Measurements from ENCODE around the gene C3orf62.
"Not testable (repeated sequence)": the region's sequence is repeated elsewhere in the genome, so short reads cannot be mapped to it uniquely, and the experiment has no call there.

The C3orf62 gene

DNA sequence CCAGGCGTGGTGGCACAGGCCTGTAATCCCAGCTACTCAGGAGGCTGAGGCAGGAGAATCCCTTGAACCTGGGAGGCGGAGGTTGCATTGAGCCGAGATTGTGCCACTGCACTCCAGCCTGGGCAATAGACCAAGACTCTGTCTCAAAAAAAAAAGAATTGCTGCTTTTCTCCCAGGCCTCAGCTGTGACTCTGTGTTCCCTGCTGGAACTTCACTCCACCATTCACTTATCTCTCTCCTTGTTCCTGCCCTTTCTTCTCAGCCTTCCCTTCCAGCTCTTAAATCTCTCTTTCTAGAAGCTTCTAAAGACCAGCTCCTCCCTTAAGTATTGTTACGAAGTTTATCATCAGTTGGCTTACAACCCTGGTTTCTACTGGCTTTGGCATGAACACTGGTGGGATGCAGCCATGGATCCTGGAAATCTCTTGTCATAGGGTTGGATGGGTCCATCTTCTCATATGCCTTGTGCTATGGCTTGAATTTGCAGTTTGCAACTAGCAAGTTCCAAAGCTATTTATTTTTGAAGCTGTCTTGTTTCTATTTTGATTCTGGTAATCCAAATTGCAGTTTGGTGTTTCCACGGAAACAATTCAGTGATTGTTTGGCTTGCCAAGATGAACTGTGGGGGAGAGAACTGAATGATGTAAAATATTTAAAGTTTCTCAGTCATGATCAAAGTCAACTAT, 10.5 kb downstream of the C3orf62 start:
- no peak for DNase-seq

DNA sequence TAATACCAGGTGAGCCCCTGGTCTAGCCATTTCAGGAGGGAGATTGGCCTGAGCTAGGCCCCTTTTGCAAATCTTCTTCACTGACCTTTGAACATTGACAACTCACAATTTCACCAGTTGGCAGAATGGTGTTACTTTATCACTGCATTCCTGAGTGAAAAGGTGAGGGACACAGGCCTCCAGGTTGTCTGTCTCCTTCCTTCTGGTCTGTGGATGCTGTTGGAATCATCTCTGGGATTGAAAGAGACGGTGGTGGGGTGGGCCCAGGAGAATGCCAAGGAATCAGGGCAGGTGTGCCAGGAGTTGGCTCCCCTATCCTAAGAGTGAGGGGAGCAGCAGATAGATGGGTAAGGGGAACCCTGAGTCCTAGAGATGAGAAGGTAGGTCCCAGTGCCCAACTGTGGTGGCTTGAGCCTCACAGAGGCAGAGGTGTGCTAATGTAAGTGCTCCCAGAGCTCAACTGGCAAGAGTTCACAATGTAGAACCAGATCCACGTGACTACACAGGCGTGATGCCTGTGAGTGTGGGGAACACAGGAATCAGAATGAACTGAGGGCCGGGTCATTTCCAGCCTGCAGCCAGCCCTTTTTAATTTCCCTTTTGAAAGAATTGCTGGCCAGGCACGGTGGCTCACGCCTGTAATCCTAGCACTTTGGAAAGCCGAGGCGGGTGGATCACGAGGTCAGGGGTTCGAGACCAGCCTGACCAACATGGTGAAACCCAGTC, 11.2 kb downstream of the C3orf62 start:
- no peak for DNase-seq

DNA sequence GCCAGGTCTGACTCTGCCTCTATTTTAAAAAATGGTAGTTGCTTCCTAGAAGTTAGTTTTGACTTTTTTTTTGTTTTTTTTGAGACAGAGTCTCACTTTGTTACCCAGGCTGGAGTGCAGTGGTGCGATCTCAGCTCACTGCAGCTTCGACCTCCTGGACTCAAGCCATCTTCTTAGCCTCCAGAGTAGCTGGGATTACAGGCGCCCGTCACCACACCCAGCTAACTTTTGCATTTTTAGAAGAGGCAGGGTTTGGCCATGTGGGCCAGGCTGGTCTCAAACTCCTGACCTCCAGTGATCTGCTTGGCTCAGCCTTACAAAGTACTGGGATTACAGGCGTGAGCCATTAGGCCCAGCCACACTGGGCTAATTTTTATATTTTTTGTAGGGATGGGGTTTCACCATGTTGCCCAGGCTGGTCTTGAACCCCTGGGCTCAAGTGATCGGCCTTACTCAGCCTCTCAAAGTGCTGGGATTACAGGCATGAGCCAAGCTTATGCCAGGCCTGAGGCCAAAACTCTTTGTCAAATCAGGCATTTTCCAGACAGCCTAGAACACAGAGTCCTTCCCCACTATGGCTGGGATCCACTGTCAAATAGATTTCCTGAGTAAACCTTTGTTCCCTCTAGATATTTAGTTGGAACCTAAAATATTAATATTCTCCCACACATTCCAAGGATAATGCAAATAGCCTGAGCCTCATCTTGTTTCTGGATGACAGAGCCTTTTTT, 13.7 kb downstream of the C3orf62 start:
- DNase-seq: no peak

DNA sequence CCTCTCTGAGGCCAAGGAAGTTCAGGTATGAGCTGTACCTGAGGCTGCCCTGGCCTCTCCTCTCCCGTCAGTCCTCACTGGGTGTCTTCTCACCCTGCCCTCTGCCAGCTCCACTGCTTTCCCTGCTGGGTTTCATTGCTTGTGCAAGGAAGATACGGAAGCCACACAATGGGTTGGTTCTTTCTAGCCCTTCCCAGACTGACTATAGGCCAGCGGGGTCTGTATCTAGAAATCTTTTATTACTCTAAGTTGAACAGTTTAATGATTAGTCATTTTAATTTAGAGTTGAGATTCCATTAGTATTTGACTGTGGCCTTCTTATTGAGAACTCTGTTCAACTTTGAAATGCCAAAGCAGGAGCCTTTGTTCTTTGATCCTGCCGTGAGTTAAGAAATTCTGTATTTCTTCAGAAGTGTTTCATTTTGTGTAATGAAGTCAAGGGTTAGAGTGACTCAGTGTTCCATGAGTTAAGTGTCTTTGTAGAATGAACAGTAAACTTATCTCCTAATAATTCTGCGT, 16.2 kb downstream of the C3orf62 start:
- DNase-seq: no peak

DNA sequence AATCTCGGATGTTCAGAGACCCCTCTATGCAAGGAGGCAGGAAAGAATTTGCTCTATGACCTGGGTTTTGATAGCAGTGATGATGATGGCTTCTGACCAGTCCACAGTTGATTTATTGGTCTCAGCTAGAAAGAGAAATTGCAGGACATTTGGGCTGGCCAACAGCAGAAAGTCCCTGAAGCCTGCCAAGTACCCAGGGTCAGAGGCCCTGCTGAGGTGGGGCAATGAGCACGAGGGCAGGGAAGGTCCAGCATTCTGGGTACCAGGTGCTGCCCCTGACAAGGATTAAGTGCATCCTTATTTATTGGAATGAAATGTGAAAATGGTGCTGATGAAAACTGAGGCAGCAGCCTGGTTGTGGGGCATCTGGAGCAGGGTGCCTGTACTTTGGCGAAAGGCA, 19.8 kb downstream of the C3orf62 start:
- no peak for DNase-seq

DNA sequence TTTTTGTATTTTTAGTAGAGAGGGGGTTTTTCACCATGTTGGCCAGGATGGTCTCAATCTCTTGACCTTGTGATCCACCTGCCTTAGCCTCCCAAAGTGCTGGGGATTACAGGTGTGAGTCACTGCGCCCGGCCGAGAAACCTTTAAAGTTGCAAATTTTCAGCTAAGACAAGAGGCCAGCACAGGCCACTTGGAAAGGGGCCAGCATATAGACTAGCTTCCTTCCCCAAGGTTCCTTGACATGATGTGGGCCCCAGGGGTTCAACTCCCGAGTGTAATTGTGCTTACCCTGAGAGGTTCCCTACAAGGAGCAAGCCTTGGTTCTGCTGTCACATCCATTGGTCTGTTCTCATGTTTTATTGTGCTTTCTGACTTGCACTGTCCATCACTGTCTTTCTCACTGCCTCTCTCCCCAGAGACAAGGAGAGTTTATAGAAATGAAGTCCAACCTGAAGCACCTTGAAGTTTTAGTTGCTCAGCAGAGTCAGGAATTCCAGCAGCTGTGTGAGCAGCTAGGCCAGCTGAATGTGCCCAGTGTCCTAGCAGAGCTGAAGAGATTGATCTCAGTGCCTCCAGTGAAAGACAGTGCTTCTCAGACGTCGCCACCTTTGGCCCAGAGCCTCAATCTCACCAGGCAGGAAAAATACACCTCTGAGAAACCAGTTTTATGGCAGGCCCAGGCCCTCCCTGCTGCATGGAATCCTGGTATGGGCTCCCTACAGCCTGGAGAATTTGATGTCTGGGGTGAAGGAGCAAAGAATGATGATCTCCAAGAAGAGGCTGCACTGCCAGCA, 21.1 kb downstream of the C3orf62 start:
- no peak for DNase-seq

DNA sequence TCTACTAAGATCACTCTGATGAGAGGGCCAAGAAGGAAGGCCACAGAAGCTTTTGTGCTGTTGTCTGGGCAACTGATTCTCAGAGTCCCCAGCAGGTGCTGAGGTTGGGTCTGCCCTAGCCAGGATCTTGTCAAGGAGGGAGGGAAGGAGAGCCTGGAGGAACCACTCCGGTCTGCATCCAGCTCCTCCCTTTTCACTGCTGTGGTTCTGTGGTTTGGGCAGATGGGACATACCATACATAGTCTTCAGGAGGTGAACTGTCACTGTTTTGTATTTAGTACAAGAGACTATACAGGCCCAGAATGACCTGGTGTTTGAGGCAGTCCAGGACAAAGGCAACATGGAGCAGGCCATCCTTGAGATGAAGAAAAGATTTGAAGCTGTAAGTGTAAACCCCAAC, 21.9 kb downstream of the C3orf62 start:
- DNase-seq: no peak

DNA sequence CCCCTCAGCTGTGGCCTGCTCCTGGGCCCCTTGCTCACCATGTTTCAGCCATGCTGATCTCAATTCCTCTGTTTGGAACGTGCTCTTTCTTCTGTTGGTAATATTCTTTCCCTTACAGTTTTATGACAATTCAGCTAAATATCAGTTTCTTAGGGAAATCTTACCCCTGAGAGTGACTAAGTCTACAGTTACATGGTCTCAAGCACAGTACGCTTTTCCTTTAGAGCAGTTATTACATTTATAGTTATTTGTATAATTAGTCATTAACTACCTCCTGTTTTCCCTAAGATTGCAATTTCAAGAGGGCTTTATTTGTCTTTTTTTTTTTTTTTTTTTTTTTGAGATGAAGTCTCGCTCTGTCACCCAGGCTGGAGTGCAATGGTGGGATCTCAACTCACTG, 23.5 kb downstream of the C3orf62 start:
- no peak for DNase-seq

DNA sequence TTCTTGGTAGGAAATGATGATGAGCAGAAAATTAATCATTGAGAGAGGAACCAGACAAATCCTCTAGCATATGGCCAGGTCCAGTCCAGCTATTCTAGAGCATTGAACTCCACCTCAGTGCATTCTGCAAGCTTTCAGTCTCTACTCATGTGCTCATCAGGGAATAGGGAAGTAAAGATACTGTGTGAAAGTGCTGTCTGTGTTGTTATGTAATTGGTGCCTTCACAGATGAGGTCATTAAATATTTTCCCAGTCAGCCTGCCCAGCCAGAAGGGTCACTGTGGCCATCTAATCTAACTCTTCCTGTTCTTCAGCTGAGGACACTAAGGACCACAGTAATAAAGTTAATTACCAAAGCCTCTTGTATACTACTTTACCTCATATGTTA, 28.2 kb downstream of the C3orf62 start:
- DNase-seq: no peak

DNA sequence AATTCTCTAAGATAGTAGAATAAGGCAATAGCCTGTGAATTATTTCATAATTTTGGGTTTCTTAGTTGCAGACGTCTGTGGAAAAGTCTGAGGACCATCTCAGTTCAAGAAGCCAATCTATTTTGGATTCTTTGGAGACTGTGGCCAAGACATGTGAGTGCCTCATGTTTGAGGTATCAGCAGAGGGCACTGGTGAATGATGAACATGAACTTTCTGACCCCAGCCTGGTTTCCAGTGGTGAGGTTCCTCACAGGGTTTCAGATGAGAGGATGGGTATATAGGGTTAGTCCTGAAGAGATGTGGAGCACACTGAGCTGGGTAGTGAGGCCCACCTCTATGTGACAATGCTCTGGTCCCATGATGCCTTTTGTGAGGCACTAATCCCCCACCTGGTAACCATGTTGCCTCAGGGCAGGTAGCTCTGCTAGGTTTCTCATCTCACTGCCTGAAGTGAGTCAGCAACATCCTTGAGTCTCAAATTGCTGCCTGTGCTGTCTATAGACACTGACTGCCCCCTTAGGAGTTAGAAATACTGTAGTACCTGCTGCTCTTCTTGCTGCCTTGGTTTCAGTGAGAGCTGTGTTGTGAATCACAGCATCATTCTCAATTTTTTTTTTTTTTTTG, 32.3 kb downstream of the C3orf62 start:
- no peak for DNase-seq

DNA sequence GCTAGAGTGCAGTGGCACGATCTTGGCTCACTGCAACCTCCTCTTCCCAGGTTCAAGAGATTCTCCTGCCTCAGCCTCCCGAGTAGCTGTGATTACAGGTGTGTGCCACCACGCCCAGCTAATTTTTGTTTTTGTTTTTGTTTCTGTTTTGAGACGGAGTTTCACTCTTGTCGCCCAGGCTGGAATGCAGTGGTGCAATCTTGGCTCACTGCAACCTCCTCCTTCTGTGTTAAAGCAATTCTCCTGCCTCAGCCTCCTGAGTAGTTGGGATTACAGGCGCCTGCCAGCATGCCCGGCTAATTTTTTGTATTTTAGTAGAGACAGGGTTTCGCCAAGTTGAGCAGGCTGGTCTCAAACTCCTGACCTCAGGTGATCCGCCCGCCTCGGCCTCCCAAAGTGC, 36.9 kb downstream of the C3orf62 start:
- DNase-seq: not testable (repeated sequence)

DNA sequence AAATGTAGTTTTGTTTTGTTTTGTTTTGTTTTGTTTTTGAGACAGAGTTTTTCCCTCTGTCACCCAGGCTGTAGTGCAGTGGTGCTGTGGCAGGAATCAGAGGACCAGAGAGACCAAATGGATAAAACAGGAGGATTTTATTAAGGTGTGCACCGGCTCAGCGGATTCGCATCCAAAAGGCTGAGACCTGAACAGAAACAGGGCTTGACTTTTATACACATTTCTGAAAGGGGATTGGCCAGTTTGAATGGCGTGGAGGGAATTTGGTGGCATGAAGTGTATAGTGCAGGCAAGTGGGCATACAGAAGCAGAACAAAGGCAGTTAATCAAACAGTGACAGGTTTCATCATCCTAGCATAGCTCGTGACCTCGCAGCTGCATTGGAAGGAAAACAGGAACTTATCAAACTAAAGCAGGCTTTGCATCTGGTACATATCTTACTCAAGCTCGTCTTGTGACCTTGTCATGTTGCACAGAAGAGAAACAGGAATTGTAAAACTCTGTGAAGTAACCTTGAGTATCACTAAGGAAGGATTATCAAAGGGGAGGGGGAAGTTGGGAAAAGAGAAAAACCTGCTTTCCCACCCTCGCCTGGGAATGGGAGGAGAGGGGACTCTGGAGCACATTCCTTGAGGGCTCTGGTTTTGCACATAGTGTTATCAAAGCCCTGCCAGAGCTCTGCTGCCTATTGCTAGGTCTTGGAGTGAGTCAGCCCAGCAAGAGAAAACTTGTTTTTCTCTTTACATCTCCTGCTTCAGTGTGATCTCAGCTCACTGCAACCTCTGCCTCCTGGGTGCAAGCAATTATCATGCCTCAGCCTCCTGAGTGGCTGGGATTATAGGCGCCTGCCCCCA, 38.5 kb downstream of the C3orf62 start:
- no peak for DNase-seq

DNA sequence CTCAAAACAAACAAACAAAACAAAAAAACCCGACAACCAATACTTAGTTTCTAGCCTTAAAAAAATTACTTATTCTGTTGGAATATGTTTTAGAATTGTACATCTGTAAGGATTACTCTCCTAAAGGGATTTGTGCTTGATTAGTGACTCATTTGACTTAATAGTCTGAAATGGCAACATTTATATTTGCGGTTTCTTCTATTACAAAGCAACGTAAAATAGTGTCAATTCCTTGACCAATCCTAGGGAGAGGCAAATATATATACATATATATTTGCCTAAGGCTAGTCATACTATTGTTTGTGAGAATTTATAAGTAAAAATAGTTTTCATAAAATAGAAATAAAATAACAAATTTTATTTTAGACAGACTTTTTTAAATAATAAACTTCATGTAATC, 39.7 kb downstream of the C3orf62 start:
- no peak for DNase-seq

DNA sequence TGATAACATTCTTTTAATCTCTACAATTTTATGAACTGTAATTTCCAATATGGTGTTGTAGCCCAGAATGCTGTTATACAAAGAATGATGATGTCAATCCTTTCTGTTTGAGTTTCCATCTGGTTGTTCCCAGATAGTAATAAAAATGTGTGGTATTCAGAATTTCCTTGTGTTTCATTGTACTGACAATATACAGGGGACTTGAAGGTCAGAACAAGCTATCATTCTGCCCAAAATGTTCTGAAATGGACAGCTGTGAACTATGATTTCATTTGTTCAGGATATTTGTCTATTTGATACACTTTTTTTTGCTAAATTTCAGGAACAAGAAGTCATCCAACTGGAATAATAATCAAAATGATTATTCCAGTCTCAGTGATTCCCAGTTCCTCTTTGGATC, 40.8 kb downstream of the C3orf62 start:
- DNase-seq: no peak

DNA sequence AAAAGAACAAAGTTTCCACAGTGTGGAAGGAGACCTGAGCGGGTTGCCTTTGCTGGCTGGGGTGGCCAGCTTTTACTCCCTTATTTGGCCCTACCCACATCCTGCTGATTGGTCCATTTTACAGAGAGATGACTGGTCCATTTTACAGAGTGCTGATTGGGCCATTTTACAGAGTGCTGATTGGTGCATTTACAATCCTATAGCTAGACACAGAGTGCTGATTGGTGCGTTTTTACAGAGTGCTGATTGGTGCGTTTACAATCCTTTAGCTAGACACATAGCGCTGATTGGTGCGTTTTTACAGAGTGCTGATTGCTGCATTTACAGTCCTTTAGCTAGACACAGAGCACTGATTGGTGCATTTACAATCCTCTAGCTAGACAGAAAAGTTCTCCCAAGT, 48.2 kb downstream of the C3orf62 start:
- DNase-seq: not testable (repeated sequence)

DNA sequence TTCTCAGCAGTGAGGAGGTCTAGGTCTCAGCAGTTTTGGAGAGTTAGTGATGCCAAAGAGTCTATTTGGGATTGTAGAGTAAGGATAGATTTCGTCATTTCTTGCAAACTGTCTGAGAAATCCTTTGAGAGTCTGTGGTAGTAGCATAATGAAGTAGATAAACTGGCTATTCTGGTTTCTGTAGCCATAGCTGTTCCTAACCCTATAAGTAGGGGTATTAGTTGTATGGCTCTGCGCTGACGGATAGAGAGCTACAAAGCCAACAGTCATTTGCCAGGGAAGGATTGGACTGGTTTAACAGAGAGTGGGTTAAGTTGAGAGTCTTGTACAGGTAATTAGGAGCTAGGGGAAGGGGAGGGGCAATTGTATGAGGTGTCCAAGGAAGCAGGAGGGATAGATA, 55.0 kb downstream of the C3orf62 start:
- no peak for DNase-seq

DNA sequence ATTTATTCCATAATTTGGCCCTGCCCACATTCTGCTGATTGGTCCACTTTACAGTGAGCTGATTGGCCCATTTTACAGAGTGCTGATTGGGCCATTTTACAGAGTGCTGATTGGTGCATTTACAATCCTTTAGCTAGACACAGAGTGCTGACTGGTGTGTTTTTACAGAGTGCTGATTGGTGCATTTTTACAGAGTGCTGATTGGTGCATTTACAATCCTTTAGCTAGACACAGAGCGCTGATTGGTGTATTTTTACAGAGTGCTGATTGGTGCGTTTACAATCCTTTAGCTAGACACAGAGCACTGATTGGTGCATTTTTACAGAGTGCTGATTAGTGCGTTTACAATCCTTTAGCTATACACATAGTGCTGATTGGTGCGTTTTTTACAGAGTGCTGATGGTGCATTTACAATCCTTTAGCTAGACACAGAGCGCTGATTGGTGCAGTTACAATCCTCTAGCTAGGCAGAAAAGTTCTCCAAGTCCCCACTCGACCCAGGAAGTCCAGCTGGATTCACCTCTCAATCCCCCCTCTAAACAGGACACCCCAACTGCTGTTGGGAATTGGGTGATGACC, 56.0 kb downstream of the C3orf62 start:
- DNase-seq: not testable (repeated sequence)

DNA sequence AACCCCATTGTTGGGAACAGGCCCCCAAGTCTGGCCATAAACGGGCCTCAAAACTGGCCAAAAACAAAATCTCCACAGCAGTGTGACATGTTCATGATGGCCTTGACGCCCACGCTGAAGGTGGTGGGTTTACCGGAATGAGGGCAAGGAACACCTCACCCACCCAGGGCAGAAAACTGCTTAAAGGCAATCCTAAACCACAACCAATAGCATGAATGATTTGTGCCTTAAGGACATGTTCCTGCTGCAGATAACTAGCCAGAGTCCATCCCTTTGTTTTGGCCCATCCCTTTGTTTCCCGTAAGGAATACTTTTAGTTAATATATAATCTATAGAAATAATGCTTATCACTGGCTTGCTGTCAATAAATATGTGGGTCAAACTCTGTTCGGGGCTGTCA, 57.9 kb downstream of the C3orf62 start:
- no peak for DNase-seq

All from stimulated activated CD4-positive, alpha-beta T cell treated with anti-CD3 and anti-CD28 coated beads, Interleukin-4, amount 100 ng/mL, for 4 hours (primary cell).